Stimulated activated CD8-positive, alpha-beta memory T cell treated with anti-CD3 and anti-CD28 coated beads, Interleukin-12 subunit alpha, Interleukin-12 subunit beta, amount 100 ng/mL, for 24 hours (primary cell): ENCODE measurements around the gene WWOX.

ENCODE experiments used
- DNase-seq: peaks from one replicate; pipeline ENCODE4 v3.0.0-alpha.2; 2020; ENCODE audit errors: extremely low read depth

The WWOX gene

DNA sequence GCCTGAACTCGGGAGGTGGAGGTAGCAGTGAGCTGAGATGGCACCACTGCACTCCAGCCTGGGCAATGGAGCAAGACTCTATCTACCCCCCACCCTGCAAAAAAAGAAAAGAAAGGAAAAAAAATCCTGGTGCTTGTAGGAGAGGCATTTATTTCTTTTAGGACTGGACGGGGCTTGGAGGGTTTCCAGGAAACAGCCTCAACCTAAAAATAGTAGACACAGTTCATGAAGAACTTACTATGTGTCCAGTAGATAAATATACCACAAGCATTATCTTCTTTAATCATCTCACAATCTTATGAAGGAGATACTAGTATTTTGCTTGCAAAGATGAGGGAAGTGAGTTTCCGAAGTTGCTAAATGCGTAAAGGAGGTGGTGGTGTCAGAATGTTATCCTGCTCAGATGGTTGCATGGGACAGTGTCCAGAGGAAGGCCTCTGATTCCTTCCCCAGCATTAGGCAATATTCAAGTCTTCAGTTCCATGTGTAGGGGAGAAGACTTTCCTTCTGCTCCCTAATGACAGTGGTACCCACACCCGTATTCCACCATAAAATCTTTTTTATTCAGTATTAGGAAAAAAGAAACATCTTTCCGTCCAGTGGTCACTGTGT is 263.2 kb downstream of the WWOX start:
- no peak for DNase-seq

DNA sequence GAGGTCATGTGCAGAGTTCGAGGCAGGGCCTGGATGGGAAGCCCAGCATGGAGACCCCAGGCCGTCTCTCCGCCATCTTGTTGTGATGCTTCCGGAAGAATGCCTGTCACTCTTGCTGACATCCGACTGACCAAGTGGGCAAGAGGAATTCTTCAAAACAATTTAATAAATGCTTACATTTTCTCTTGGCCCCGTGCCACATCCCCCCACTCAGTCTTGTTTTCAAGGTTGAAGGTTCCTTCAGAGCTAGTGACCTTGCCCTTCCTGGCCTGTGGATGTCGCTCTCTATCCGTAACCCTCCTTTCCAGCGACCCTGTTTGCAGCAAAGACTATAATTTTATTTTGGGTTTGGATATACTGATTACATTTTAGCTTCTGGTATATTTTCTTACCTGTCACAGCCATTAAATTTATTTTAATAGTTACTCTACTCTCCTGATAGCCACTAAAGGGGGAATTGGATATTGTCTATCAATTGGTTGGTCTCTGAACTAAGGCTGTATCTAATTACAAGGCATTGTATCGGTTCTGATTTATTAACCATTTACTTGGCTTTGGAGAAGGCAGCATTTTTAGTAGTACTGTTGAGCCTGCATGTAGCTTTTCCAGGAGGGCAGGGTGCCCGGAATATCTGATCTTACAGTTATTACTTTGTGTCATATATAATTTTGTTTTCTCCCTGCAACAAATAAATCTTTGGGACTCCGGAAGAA is 264.5 kb downstream of the WWOX start:
- DNase-seq, result no peak

DNA sequence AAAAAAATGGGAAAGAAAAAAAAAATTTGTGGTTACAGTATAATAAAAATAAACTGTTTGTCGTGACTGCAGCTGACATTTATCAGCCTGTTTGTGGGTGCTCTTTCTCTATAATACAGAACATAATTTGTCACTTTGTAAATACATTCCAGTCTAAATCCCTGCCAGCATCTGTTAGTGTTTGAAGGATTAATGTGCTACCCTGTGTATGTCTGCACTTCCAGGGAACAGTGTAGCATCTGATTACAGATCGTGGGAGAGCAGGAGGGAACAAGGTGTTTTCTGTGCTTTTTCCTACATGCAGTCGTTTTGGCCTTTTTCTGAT is 265.1 kb downstream of the WWOX start:
- DNase-seq, result no peak

DNA sequence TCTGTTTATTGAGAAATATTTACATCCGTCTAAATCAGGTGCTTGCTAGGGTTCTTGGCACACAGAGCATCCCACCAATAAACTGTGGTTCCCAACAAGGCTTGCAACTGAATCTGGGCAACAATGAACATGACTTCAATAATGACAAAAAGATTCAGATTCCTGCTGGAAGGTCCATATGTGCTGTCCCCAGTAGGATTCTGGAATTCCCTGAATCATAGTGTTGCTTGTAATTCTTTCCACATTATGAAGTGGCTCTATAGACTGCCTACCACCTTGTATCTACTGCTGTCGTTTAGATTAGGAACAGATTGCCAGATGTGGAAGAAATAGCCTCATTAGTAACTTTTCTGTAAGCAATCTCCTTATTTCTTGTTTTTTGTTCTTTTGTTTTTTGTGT is 265.9 kb downstream of the WWOX start:
- DNase-seq, result no peak

DNA sequence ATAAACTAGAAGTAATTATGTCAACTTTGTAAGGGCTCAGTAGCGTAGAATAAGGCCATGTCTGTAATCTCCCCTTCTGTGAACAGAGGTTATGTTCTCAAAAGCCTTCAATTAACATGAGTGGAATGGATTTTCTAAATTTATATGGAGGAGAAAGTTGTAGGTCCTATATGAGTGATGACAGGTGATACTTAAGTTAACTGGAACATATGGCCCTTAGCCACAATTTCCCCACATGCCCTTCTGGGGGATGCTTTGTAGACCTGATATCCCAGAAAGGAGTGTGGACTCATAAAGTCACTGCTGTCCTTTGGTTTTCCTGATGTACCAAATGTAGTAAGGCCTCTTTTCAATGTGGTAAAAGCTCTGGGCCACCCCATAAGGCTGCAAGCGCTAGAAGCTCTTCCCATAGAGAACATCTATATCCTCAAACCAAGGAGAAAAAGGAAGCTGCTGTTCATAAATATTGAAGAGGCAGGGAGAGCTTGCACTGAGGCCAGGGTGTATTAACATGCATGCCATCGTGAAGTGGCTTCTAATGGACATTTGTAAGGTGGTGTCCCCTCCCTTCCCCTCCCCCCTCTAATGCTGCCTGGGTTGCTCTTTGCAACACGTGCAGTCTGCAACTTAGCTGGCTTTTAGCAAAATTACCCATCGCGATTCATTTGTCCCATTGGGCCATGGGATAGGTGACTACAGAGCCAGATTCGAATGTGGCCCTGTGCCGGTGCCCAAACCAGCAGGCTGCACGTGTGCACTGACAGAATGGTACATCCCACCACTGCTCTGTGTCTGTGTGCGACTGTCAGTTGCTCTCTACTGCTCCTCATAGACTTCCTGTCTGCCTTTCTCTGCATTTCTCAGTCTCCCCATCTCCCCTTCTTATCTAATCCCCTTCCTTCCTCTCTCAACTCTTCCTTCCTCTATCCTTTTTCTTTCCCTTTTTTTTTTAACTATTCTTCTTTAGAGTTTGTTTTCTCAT is 269.0 kb downstream of the WWOX start:
- no peak for DNase-seq

DNA sequence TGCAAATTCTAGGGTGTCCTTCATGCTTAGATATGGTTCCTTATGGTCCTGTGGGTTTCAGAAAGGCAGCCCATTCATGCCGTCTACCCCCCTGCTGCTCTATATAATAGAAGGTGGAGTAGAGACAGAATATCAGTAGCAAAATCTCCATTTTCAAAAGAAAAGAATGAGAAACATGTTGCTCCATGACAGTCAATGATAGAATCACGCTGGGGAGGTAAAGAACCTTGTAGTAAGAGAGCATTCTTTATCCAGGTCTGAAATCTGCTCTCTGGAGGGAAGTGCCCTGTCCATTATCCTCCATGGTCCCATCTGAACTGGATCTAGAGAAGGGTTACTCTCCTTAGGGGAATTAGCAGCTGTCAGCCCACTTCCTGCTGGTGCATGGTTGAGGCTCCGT is 272.8 kb downstream of the WWOX start:
- no peak for DNase-seq

DNA sequence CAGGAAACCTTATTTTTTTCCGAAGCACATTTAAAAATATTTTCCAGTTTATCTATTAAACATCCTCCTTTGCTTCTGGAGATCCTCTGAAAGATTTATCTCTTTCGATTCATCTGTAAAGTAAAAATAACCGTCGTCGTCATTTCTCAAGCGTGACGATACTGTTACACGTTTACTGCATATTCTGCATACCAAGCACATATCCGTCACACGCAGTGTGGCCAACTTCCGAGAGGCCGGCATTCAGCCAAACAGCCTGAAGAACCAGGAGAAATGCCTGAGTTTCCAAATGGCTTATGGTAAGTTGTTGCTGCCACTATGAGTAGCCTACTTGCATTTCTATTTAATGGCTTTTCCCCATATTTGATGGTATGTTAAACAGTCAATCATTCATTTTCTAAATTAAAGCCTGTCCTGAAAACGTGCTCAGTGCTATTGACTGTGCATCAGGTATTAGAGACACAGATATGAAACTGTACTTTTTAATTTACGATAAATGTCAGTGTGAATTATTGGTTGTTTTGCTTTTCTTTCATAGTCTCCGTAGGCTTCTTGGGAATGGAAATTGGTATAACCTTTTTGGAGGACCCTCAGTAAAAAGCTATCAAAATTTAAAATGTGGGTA is 275.7 kb downstream of the WWOX start:
- no peak for DNase-seq

DNA sequence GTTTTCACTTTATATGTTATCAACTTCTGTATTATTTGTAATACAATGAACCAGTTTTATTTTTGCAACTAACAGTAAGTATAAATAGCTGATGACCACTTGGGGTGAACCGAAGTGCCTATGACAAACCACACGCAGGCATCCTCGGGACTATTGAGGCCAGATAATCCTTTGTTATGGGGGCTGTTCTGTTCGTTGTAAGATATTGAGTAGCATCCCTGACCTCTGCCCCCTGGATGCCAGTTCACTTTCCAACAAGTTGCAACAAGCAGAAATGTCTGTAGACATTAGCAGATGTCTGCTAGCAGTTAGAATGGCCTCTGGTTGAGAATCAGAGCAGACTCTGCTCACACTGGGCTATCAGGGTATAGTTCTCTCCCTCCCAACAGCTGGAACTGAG is 277.0 kb downstream of the WWOX start:
- no peak for DNase-seq

DNA sequence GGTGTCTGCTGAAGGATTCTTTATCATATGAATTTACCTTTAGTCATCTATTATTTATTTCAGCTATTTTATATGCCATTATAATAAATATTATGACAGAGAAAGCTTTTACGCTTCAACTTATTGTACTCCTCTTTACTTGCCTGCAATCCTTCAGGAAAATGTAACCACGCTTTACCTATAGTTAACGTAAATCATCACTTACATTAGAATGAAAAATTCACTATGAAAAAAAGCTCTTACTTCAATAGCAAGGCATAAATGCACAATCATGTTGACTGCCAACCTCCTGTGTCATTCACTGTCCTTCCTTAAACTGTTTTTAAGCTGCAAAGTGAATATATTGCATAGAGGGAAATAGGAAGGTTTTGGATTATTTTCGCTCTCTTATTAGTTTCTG is 277.9 kb downstream of the WWOX start:
- DNase-seq, result no peak

DNA sequence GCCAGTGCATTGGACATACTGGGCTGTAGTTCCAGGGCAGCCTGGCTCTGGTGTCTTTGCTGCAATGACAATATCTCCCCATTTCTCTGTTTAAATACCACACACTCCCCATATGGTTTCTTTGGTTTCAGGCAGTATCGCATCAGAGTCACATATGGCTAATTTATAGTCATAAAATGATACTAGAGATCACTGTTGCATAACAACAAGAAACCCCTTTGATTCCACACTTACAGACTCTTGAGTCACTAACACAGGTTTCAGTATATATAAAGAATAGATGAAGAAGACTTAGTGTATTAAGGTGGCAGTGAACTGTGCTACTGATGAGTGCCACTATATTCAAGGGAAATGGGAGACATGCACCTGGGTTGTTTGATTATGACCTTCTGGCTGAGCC is 281.6 kb downstream of the WWOX start:
- no peak for DNase-seq

DNA sequence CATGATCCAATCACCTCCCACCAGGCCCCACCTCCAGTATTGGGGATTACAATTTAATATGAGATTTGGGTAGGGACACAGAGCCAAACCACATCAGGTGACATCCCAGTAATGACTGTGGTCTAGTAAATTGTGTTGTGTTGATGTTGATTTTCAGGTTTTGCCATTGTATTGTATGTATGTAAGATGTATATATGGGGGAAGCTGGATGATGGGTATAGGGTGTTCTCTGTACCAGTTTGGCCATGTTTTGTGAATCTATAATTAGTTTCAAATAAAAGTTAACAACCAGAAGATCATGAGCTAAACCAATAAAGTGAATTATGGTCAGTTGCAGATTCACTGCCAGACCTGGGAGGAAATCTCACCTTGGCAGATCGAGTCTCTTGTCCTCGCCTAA is 283.7 kb downstream of the WWOX start:
- no peak for DNase-seq

DNA sequence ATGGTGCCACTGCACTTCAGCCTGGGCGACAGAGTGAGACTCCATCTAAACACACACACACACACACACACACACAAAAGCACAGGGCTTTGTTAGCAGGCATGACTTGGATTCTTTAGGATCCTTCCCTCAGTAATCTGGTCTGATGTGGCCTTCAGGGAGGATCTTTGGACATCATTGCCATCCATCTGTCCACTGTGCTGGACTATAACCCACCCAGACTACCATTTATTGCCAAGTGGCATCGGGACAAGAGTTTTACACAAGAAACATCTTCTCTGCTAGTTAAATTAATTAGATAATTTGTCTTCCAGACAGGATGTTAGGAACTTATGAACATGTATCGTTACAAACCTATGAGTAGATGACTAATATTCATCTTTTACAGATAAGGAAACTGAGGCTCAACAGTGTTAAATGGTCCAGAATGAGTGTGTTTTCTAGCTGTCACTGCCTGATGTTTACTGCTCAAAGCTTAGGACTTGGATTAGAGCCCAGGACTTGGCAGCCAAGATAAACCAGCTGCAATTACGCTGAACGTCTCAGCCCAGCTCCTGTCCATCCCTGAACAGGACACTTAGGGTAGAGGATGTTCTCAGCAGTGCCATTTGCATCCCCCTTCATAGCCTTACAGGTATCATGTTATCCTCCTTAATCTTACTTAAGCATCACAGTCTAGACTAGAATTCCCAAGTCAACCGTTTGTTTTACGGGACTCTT is 285.8 kb downstream of the WWOX start:
- no peak for DNase-seq

DNA sequence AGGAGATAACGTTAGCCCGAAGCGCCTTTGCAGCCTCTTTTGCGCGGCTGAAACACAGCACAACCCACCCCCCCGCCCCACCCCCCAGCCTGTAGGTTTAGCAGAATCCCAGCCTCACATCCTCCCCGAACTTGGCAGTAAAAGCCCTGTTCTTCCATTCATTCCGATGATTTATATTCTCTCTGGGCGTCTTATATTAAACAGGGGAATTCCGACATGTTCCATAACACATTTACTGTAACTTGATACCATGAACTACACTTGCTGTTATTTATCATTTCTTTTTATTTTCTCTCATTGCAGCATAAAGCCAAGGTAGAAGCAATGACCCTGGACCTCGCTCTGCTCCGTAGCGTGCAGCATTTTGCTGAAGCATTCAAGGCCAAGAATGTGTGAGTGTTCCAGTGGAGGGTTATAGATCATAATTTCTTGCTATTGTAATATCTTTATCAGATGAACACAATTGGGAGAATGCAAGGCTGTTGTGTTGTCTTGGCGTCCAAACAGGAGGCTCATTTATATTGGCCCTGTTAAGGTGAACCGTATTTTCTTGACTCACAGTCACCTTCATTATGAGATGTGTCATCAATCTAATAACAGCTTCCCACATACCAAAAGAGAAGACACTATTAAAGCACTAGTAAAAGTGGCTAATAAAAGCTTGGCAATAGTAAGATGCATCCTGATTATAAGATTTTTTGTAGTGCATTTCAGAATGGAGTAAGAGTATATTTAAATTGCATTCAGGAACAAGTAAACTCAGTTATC is 287.3 kb downstream of the WWOX start:
- no peak for DNase-seq

DNA sequence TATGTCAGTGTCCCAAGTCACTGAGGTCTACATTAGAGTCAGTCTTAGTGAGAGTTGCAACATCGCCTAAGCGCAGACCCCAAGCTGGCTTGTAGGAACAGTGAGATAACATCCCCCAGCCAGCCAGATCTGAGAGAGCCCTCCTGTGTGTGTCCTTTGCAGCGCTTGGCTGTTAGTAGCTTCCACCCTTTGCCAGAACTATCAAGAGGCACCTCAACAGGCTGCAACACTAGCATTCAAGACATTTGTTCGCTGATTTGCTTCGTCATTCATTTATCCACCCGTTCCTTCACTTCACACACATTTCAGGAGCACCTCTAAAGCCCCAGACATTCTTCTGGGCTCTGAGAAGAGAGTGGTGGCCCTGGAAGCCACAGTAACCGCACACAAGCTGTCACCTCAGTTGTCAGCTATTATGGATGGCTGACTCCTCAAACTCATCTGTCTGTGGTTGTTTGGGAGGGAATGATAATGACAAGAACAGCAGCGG is 289.6 kb downstream of the WWOX start:
- no peak for DNase-seq

DNA sequence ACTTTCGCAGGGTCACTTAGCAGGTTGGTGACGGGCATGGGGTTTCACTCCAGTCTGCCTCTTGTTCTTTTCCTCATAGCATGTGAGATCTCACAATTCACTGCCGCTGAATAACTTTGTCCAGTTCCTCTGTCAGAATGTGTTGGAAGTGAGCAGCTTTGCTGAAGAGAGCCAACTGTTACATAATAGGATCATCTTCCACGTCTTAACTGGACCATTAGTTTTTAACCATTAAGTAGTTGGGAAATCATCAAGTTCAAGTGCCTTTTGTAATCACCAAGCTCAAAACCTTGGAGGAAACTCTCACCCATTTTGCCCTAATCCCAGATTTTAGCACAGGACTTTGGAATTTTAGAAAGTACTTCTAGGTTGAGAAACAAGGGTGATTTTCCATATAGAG is 290.6 kb downstream of the WWOX start:
- DNase-seq, result no peak

DNA sequence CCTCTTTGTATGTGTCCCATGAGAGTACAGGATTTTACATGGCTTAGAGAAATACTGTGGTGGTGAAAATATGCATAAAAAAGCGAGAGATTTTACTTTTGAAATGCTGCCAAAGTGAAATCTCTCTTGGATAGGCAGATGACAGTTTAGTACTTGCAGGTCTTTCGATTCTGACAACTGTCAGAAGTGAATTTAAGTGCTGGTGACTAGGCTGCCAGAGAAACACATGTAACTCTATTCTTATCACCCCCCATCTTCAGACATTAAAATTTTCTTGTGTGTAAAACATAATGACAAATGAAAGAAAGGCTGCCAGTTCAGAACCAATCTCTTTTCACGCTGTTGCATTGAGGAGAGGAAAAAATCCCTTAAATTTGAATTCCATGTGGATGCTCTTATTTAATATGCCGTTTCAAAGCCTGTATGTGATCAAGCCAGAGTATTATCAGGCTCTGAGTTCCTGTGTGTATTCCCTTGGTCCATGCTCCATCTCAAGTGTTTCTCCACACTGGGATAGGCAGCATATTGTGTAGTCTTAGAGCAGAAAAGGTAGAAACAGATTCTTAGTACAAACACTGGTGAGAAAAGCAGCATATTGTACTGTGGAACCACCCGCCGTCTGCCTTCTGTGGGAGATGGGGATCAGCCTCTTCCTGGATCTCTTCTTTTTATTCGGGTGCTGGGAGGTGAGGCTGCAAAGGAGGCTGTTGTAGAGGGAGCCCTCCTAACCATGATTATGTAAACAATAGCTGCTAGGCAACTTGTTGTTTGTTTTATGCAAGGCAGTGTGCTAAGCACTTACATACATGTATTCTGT is 291.3 kb downstream of the WWOX start:
- DNase-seq, result no peak

DNA sequence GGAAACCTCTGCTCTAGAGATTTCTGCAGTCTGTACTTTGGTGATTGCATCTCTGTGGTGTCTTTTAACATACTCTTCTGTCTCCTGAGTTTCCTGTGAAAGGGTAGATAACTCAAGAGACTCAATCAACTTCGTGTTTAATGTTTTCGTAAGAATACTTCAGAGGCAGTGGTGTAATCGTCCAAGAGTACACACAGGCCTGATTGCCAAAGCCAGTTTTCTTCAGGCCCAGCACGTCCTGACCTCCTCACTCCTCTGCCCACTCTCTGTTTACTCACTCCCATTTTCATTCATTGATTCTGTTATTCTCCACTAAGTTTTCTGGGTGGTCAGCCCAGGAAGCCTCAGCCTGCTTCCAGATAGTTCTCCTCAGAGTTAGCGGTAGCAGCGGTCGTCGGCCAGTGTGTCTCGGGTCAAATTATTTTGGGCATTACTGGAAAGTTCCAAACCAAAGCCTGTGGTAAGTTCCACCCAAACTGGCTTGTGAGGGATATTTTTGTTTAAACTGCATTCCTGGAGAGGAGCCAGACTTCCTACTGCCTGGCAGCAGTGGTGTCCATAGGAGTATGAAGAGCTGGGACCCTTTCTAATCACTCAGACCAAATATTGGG is 293.2 kb downstream of the WWOX start:
- DNase-seq, result no peak

DNA sequence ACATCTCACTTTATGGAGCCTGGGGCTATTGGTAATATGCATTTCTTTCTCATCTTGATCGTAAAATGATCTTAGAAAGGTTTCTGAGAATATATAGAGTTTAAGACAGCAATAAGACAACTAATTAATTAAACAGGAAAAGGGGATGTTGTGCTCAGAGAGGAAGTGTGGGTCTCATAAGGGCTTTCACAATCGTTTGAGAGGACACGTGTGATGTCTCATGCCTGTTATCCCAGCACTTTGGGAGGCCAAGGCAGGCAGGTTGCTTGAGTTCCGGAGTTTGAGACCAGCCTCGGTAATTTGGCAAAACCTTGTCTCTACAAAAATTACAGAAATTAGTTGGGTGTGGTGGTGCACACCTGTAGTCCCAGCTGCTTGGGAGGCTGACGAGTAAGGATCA is 295.6 kb downstream of the WWOX start:
- no peak for DNase-seq

DNA sequence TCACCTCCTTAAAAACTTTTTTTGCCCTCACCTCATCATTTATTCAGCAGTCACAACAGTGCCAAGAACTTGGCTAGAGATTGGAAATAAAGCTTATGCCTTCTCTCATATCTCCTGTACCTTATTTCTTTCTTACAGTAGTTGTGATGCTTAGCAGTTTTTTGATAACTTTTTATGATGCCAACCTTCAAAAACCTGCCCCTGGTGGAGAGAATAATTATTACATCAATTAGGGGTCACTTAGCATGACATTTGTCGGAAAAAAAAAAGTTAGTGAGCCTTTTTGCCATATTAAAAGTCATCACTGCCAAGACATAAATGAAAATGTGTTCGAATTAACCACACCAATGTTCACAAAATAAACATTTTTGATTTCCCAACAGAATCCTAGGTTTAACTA is 296.6 kb downstream of the WWOX start:
- no peak for DNase-seq

DNA sequence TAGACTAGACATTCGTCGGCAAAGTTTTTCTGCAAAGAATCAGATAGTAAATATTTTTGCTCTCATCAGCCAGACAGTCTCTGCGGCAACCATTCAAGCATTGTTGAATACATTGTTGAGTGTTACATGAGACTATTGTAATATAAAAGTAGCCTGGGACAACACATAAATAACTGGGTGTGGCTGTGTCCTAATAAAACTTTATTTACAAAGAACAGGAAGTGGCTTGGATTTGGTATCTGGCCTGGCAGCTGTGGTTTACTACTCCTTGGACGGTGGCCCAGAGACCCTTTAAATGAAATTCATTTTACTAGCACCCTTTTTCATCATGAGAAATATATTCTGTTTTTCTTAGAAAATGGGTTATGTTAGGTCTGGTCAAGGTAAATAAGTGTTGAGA is 297.2 kb downstream of the WWOX start:
- no peak for DNase-seq
